Erythroblast (primary cell): ENCODE measurements around the gene IL1RAPL1.

Experiments used
- GATA1 ChIP-seq: IDR thresholded peaks from 2 replicates; pipeline ENCODE4 v1.6.1; 2011; ENCODE audit warnings: low read depth, mild to moderate bottlenecking, control low read depth, low read length, moderate library complexity
- POLR2A ChIP-seq: IDR thresholded peaks from 2 replicates; pipeline ENCODE4 v1.6.1; 2011; ENCODE audit warnings: mild to moderate bottlenecking, low read length

DNA sequence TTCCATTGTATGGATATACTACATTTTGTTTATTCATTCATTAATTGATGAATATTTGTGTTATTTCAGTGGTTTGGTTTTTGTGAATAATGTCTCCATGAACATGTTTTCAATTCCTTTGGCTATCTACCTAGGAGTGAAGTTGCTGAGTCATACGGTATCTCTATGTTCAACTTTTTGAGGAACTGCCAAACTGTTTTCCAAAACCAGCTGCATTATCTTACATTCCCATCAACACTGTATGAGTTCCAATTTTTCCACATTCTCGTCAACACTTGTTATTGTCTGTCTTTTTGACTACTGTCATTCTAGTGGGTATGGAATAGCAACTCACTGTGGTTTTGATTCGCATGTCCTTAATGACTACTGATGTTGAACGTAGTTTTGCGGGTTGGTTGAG, 1239.5 kb downstream of the IL1RAPL1 start:
- no peak for TF ChIP-seq POLR2A
- no peak for TF ChIP-seq GATA1
